ENCODE results near the gene APOA1. TPM values are rescaled to one million over a fixed set of nuclear protein-coding genes. Genes with fewer than 3 reads are reported as not detected.

APOA1 gene
- total and polyA plus RNA-seq, 2 donors (not counting 3 experiments of a cell fraction or from before 2014, with no cell fraction given) = not detected

- DNase-seq (ENCODE audit: low read depth, low spot score) = no peak
- H3K4me3 ChIP-seq (replicated peaks in 1 of 3; ENCODE audit: insufficient read depth in 1 of 3, low read depth in 1 of 3, low read length in 3 of 3) = no peak overlapping the region
- H3K27me3 ChIP-seq (ENCODE audit: control insufficient read depth in 2 of 2, insufficient read depth in 2 of 2, low read length in 2 of 2) = no peaks in the 10 kb centered on the region
- H3K79me2 ChIP-seq (ENCODE audit: control insufficient read depth, insufficient read depth, low read length) = no peaks in the 10 kb centered on the region
- TF ChIP-seq POLR2A (IDR thresholded peaks at IDR 0.05; ENCODE audit: low read depth, low read length) = no peak
- no peak for TF ChIP-seq POLR2AphosphoS5 (IDR thresholded peaks at IDR 0.05; ENCODE audit: insufficient read depth, low read depth, low read length)
- TF ChIP-seq MAX (IDR thresholded peaks at IDR 0.05; ENCODE audit: insufficient read depth, insufficient read length) = no peak
- no peak for TF ChIP-seq JUN (IDR thresholded peaks at IDR 0.05; ENCODE audit: borderline replicate concordance, insufficient read depth, insufficient read length, low read depth)
- TF ChIP-seq CTCF (IDR thresholded peaks at IDR 0.05; ENCODE audit: extremely low read depth in 1 of 2, insufficient read depth in 1 of 2, low read depth in 1 of 2, low read length in 2 of 2) = no peak
- no peak for TF ChIP-seq GATA2 (IDR thresholded peaks at IDR 0.05; ENCODE audit: insufficient read depth, insufficient read length, low read depth, low read length)
- TF ChIP-seq EZH2 (IDR thresholded peaks at IDR 0.05; ENCODE audit: borderline replicate concordance, low read depth, low read length, severe bottlenecking) = no peak
- no peak for TF ChIP-seq FOS (IDR thresholded peaks at IDR 0.05; ENCODE audit: borderline replicate concordance, insufficient read depth, low read length)
- no peak for TF ChIP-seq MYC (IDR thresholded peaks at IDR 0.05; ENCODE audit: low read depth, low read length)
- no peaks in the 10 kb centered on the region for H3K4me1 ChIP-seq (ENCODE audit: control insufficient read depth, extremely low read depth, insufficient read depth, low read length)
- no peak for FAIRE-seq
- no peak overlapping the region for H2AFZ ChIP-seq (ENCODE audit: low read depth, low read length)
- no peaks in the 10 kb centered on the region for H3K9me3 ChIP-seq (replicated peaks; ENCODE audit: control insufficient read depth, insufficient read depth, low read length)
- dilution Hi-C loops (cut with MboI; ENCODE audit: extremely low pct_ligation_motif_present, low sequenced_read_pairs) = no loop called here
- no peak overlapping the region for H3K4me2 ChIP-seq (ENCODE audit: insufficient read depth, low read length)
- no TSS peak for BruUV-seq (replicated peaks)
- intact Hi-C loops (cut with micrococcal nuclease) = loop anchor here (5.0 kb wide), 1 partner anchor 668 kb away; no protein-coding TSS in a partner anchor
- CTCF ChIA-PET = no interaction called here
- no peak overlapping the region for H3K27ac ChIP-seq (ENCODE audit: insufficient read depth, low read depth, low read length)
- no peaks in the 10 kb centered on the region for H3K36me3 ChIP-seq (ENCODE audit: control insufficient read depth in 2 of 2, extremely low read depth in 1 of 2, insufficient read depth in 2 of 2, low read length in 2 of 2)
- no peak overlapping the region for H3K9ac ChIP-seq (replicated peaks; ENCODE audit: extremely low read depth, insufficient read depth, low read length)
- POLR2A ChIA-PET = no interaction called here
- H4K20me1 ChIP-seq (replicated peaks; ENCODE audit: control insufficient read depth, extremely low read depth, insufficient read depth, low read length) = no peaks in the 10 kb centered on the region
- H3K9me1 ChIP-seq (replicated peaks; ENCODE audit: control insufficient read depth, extremely low read depth, insufficient read depth, low read length) = no peaks in the 10 kb centered on the region
Measured at GRCh38 chr11:116819049-116819448, 18.4 kb downstream of the APOA1 start.

All from endothelial cell of umbilical vein (primary cell).